Mucosa of stomach (tissue), 1 donor: ENCODE measurements around the gene CCDC158.

Source experiments
- H3K27me3 ChIP-seq: one replicate; pipeline ENCODE4 v1.7.0; 2013; ENCODE audit warnings: mild to moderate bottlenecking, low read length; ENCODE audit not compliant: control insufficient read depth, insufficient read depth
- H3K36me3 ChIP-seq: one replicate; pipeline ENCODE4 v1.7.0; 2013; ENCODE audit warnings: low read length; ENCODE audit not compliant: control insufficient read depth, insufficient read depth
- H3K4me1 ChIP-seq: one replicate; pipeline ENCODE4 v1.7.0; 2013; ENCODE audit warnings: mild to moderate bottlenecking, low read length; ENCODE audit not compliant: control insufficient read depth, insufficient read depth
- H3K4me3 ChIP-seq: one replicate; pipeline ENCODE4 v1.7.0; 2013; ENCODE audit warnings: low read length
- H3K9ac ChIP-seq: one replicate; pipeline ENCODE4 v1.7.0; 2013; ENCODE audit warnings: mild to moderate bottlenecking, low read length, moderate library complexity
- H3K9me3 ChIP-seq: one replicate; pipeline ENCODE4 v1.7.0; 2013; ENCODE audit warnings: mild to moderate bottlenecking, low read length, moderate library complexity; ENCODE audit not compliant: control insufficient read depth
- donor health status: Pancreatic carcinoma.

The CCDC158 gene

GRCh38 chr4:76420188-76420761 is 666 bp downstream of the CCDC158 start:
- no peaks in the 10 kb centered on the region for H3K36me3 ChIP-seq
- peaks cover 3% of the 10 kb centered on the region for H3K27me3 ChIP-seq
- H3K4me3 ChIP-seq = no peak overlapping the region
- peak overlapping the region; percentile 61 for H3K9ac ChIP-seq
- H3K4me1 ChIP-seq = no peaks in the 10 kb centered on the region
- H3K9me3 ChIP-seq = no peaks in the 10 kb centered on the region

- H3K4me3 ChIP-seq = no peak overlapping the region
- no peaks in the 10 kb centered on the region for H3K27me3 ChIP-seq
- no peaks in the 10 kb centered on the region for H3K9me3 ChIP-seq
- H3K9ac ChIP-seq = no peak overlapping the region
- H3K4me1 ChIP-seq = no peaks in the 10 kb centered on the region
- H3K36me3 ChIP-seq = no peaks in the 10 kb centered on the region
These were observed 10.3 kb downstream of the CCDC158 start for GRCh38 chr4:76410636-76411035.

- H3K9ac ChIP-seq = no peak overlapping the region
- H3K9me3 ChIP-seq = no peaks in the 10 kb centered on the region
- no peaks in the 10 kb centered on the region for H3K27me3 ChIP-seq
- no peak overlapping the region for H3K4me3 ChIP-seq
- no peaks in the 10 kb centered on the region for H3K36me3 ChIP-seq
- H3K4me1 ChIP-seq = no peaks in the 10 kb centered on the region
These were observed 13.4 kb downstream of the CCDC158 start for GRCh38 chr4:76407440-76408119.

GRCh38 chr4:76406081-76406480 is 14.9 kb downstream of the CCDC158 start:
- Histone ChIP-seq H3K27me3 (no peaks in the 10 kb centered on the region), H3K9me3 (no peaks in the 10 kb centered on the region), H3K4me3 (no peak overlapping the region), H3K9ac (no peak overlapping the region), H3K4me1 (no peaks in the 10 kb centered on the region), H3K36me3 (no peaks in the 10 kb centered on the region)

GRCh38 chr4:76401654-76402053 is 19.3 kb downstream of the CCDC158 start:
- Histone ChIP-seq H3K4me1 (no peaks in the 10 kb centered on the region), H3K27me3 (no peaks in the 10 kb centered on the region), H3K9ac (no peak overlapping the region), H3K36me3 (no peaks in the 10 kb centered on the region), H3K9me3 (no peaks in the 10 kb centered on the region), H3K4me3 (no peak overlapping the region)

- Histone ChIP-seq H3K36me3 (no peaks in the 10 kb centered on the region), H3K4me3 (no peak overlapping the region), H3K9ac (no peak overlapping the region), H3K27me3 (no peaks in the 10 kb centered on the region), H3K9me3 (no peaks in the 10 kb centered on the region), H3K4me1 (no peaks in the 10 kb centered on the region)
These were observed 32.6 kb downstream of the CCDC158 start for GRCh38 chr4:76388160-76388908.

- H3K27me3 ChIP-seq = no peaks in the 10 kb centered on the region
- H3K36me3 ChIP-seq = no peaks in the 10 kb centered on the region
- no peak overlapping the region for H3K9ac ChIP-seq
- H3K4me1 ChIP-seq = no peaks in the 10 kb centered on the region
- H3K4me3 ChIP-seq = no peak overlapping the region
- H3K9me3 ChIP-seq = no peaks in the 10 kb centered on the region
These were observed 34.2 kb downstream of the CCDC158 start for GRCh38 chr4:76386566-76387305.

GRCh38 chr4:76385974-76386373 is 35.0 kb downstream of the CCDC158 start:
- no peaks in the 10 kb centered on the region for H3K27me3 ChIP-seq
- H3K4me1 ChIP-seq = no peaks in the 10 kb centered on the region
- no peak overlapping the region for H3K9ac ChIP-seq
- H3K9me3 ChIP-seq = no peaks in the 10 kb centered on the region
- H3K36me3 ChIP-seq = no peaks in the 10 kb centered on the region
- no peak overlapping the region for H3K4me3 ChIP-seq

- H3K36me3 ChIP-seq = no peaks in the 10 kb centered on the region
- H3K4me3 ChIP-seq = no peak overlapping the region
- H3K4me1 ChIP-seq = no peaks in the 10 kb centered on the region
- H3K9me3 ChIP-seq = no peaks in the 10 kb centered on the region
- no peaks in the 10 kb centered on the region for H3K27me3 ChIP-seq
- H3K9ac ChIP-seq = no peak overlapping the region
These were observed 36.9 kb downstream of the CCDC158 start for GRCh38 chr4:76384052-76384451.

- Histone ChIP-seq H3K4me3 (no peak overlapping the region), H3K36me3 (no peaks in the 10 kb centered on the region), H3K27me3 (no peaks in the 10 kb centered on the region), H3K9ac (no peak overlapping the region), H3K9me3 (no peaks in the 10 kb centered on the region), H3K4me1 (peaks cover 3% of the 10 kb centered on the region)
These were observed 37.9 kb downstream of the CCDC158 start for GRCh38 chr4:76383001-76383400.

- no peak overlapping the region for H3K9ac ChIP-seq
- peaks cover 13% of the 10 kb centered on the region for H3K4me1 ChIP-seq
- no peak overlapping the region for H3K4me3 ChIP-seq
- H3K36me3 ChIP-seq = no peaks in the 10 kb centered on the region
- H3K9me3 ChIP-seq = no peaks in the 10 kb centered on the region
- no peaks in the 10 kb centered on the region for H3K27me3 ChIP-seq
These were observed 39.0 kb downstream of the CCDC158 start for GRCh38 chr4:76381986-76382385.

GRCh38 chr4:76380561-76380960 is 40.4 kb downstream of the CCDC158 start:
- H3K9me3 ChIP-seq = no peaks in the 10 kb centered on the region
- peaks cover 19% of the 10 kb centered on the region for H3K4me1 ChIP-seq
- H3K36me3 ChIP-seq = no peaks in the 10 kb centered on the region
- no peak overlapping the region for H3K4me3 ChIP-seq
- H3K27me3 ChIP-seq = no peaks in the 10 kb centered on the region
- no peak overlapping the region for H3K9ac ChIP-seq
